Activated CD4-positive, alpha-beta T cell treated with anti-CD3 and anti-CD28 coated beads, Interleukin-2, amount 10 ng/mL, durations not matched to agents 7 days and 5 days (primary cell): ENCODE measurements around the gene PARP3. TPM values are rescaled to one million over a fixed set of nuclear protein-coding genes. Genes with fewer than 3 reads are reported as not detected.
"Not testable (repeated sequence)": the region's sequence is repeated elsewhere in the genome, so short reads cannot be mapped to it uniquely, and the experiment has no call there.

Source experiments
- CTCF ChIA-PET: fragments of 350-600 bp; sonication (Branson Sonifier 250); formaldehyde crosslinking; loops from one replicate; lab custom pipeline; 2021; ENCODE audit warnings: antibody characterized with exemption; lab: Charles Lee
- POLR2A ChIA-PET: fragments of 350-600 bp; sonication (Branson Sonifier 250); formaldehyde crosslinking; loops from one replicate; lab custom pipeline; 2021; ENCODE audit warnings: antibody characterized with exemption; lab: Charles Lee
- DNase-seq: peaks from one replicate; pipeline ENCODE4 v3.0.0-alpha.2; 2020
- H3K27ac Mint-ChIP-seq: one replicate; pipeline ENCODE4 v1.8.0; 2021; ENCODE audit warnings: mild to moderate bottlenecking, moderate library complexity, mixed read lengths
- H3K27me3 Mint-ChIP-seq: one replicate; pipeline ENCODE4 v1.8.0; 2021; ENCODE audit warnings: mixed read lengths
- H3K36me3 Mint-ChIP-seq: one replicate; pipeline ENCODE4 v1.8.0; 2021; ENCODE audit warnings: low read depth, mixed read lengths
- H3K4me1 Mint-ChIP-seq: one replicate; pipeline ENCODE4 v1.8.0; 2021; ENCODE audit warnings: mixed read lengths
- H3K4me3 Mint-ChIP-seq: one replicate; pipeline ENCODE4 v1.8.0; 2021; ENCODE audit warnings: mild to moderate bottlenecking, moderate library complexity, mixed read lengths
- H3K9me3 Mint-ChIP-seq: one replicate; pipeline ENCODE4 v1.8.0; 2021; ENCODE audit warnings: mixed read lengths
- total RNA-seq, 2 experiments: library from RNA; stranded (reverse); gene quantifications; one replicate each; pipeline ENCODE4 v1.2.3, GENCODE V29; 2021

Gene PARP3
- total RNA-seq: 10 to 100 TPM; 22.1 to 22.9 TPM

DNA sequence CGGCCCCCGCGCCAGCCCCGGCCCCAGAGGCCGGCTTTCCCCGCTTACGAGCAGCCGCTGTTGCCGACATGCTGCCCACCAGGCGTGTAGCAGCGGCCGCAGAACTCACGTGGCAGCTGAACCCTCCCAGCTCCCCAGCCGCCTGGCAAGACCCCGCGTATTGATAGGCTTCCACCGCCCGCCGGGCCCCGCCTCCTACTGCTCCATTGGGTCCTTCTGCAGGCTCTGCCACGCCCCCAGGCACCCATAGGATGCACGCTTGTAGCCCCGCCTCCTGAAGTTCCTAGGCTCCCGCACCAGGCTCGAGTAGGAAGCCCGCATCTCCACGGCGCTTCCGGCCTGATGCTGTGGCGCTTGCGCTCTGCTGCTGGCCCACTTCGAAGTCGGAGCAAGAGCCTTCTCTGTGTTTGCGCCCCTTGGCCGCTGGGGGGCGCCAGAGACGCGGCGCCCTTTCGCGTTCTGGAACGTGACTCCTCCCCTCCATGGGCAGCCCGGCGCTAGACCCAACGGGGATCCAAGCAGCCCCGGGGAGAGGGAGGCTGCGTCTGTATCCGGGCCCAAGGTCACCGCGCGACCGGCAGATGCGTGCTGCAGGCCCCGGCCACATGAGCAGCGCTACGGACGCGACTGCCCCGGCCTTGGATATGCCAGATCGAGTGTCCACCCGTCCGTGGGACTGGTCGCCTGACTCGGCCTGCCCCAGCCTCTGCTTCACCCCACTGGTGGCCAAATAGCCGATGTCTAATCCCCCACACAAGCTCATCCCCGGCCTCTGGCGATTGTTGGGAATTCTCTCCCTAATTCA is at the start of gene PARP3, which contains the start of gene RRP9:
PARP3 (plus strand) TSS at position 566 of the 805 bp plus-strand sequence. CDS start 993 bp downstream, outside the sequence.
RRP9 (minus strand) TSS at position 107 of the 805 bp plus-strand sequence; CDS start at position 70, 37 bp downstream.
- ChIA-PET POLR2A (interaction anchor here (1.0 kb wide), 1 partner anchor 54 kb away, joined by 3 read pairs; the partner anchor contains the start of gene RPL29), CTCF (interaction anchor here (0.6 to 3.4 kb wide), 41 partner anchors 9 to 506 kb away, joined by 3 to 46 read pairs (median 4); partner anchors contain the start of genes ABHD14A, ABHD14B, ACY1 and DUSP7)
- H3K27me3 Mint-ChIP-seq: no peaks in the 10 kb centered on the region
- DNase-seq: peak; percentile 100
- H3K4me3 Mint-ChIP-seq: peak within 1 kb of the TSS; percentile 92
- H3K36me3 Mint-ChIP-seq: peaks cover 13% of the 10 kb centered on the region
- H3K27ac Mint-ChIP-seq: peak within 1 kb of the TSS; percentile 92
- peaks cover 45% of the 10 kb centered on the region for H3K4me1 Mint-ChIP-seq
- no peaks in the 10 kb centered on the region for H3K9me3 Mint-ChIP-seq

DNA sequence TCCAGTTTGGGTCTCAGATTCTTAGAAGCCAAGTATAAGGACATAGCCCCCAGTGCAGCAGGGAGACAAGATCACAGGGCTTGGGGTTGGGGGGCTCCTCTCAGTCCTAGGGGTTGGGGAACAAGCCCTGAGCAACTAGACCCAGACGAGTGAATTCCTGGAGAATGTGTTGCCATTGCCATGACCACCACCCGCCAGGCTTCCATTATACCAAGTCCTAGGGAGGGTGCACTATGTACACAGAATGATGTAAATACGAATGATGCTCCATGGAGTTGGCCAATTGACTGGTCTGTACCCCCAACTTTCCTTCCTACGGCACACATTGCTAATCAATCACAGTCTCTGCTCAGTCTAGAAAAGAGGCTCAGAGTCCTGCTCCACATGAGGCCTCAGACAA is 47.8 kb upstream of the PARP3 start:
- CTCF ChIA-PET: no interaction called here
- no peaks in the 10 kb centered on the region for H3K9me3 Mint-ChIP-seq
- no peak for DNase-seq
- H3K27me3 Mint-ChIP-seq: peaks cover 12% of the 10 kb centered on the region
- H3K27ac Mint-ChIP-seq: no peak overlapping the region
- no peaks in the 10 kb centered on the region for H3K36me3 Mint-ChIP-seq
- H3K4me3 Mint-ChIP-seq: no peak overlapping the region
- peaks cover 27% of the 10 kb centered on the region for H3K4me1 Mint-ChIP-seq
- POLR2A ChIA-PET: no interaction called here

DNA sequence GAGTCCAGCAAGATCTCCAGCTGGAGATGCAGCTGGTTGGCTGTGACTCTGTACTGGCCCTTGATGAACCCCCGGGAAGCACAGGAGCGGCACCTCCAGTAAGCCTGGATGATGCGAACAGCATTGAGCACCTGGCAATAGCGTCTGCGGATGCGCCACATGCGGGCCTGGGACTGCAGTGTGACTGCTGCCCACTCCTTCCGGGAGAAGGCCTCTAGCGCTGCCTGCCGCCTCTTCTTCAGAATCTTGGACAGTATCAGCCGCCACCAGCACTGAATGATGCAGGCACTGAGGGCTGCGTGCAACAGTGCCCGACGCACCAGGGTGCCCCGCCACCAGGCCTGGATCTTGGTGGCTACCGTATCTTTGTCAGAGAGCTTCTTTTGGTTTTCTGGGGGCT is 47.2 kb upstream of the PARP3 start:
- no peak for DNase-seq

GRCh38 chr3:51896607-51897305 is 45.4 kb upstream of the PARP3 start:
- Mint-ChIP-seq H3K4me1 (peaks cover 9% of the 10 kb centered on the region), H3K36me3 (no peaks in the 10 kb centered on the region), H3K27me3 (peaks cover 14% of the 10 kb centered on the region), H3K27ac (no peak overlapping the region), H3K9me3 (no peaks in the 10 kb centered on the region), H3K4me3 (no peak overlapping the region)
- no peak for DNase-seq
- ChIA-PET CTCF (interaction anchor here (0.6 kb wide), 1 partner anchor 397 kb away, joined by 6 read pairs; no protein-coding TSS in a partner anchor), POLR2A (no interaction called here)

More for the DNA sequence above, 47.2 kb upstream of the PARP3 start:
- H3K27me3 Mint-ChIP-seq: peaks cover 14% of the 10 kb centered on the region
- CTCF ChIA-PET: no interaction called here
- no peaks in the 10 kb centered on the region for H3K36me3 Mint-ChIP-seq
- POLR2A ChIA-PET: no interaction called here
- H3K4me1 Mint-ChIP-seq: peaks cover 26% of the 10 kb centered on the region
- no peak overlapping the region for H3K27ac Mint-ChIP-seq
- no peak overlapping the region for H3K4me3 Mint-ChIP-seq
- H3K9me3 Mint-ChIP-seq: no peaks in the 10 kb centered on the region

- H3K9me3 Mint-ChIP-seq: no peaks in the 10 kb centered on the region
- POLR2A ChIA-PET: no interaction called here
These were observed 44.8 kb upstream of the PARP3 start for GRCh38 chr3:51897391-51897790.

GRCh38 chr3:51900043-51900442 is 42.1 kb upstream of the PARP3 start:
- peaks cover 14% of the 10 kb centered on the region for H3K27me3 Mint-ChIP-seq
- H3K4me3 Mint-ChIP-seq, H3K4me1 Mint-ChIP-seq, POLR2A ChIA-PET, H3K9me3 Mint-ChIP-seq, DNase-seq, H3K36me3 Mint-ChIP-seq, H3K27ac Mint-ChIP-seq, CTCF ChIA-PET: not testable (repeated sequence)

More at GRCh38 chr3:51897391-51897790, 44.8 kb upstream of the PARP3 start:
- H3K27ac Mint-ChIP-seq: no peak overlapping the region
- DNase-seq: no peak
- peaks cover 3% of the 10 kb centered on the region for H3K4me1 Mint-ChIP-seq
- no peaks in the 10 kb centered on the region for H3K36me3 Mint-ChIP-seq
- H3K4me3 Mint-ChIP-seq: no peak overlapping the region
- H3K27me3 Mint-ChIP-seq: peaks cover 14% of the 10 kb centered on the region
- CTCF ChIA-PET: no interaction called here

- CTCF ChIA-PET: interaction anchor here (0.6 kb wide), 1 partner anchor 375 kb away, joined by 3 read pairs; no protein-coding TSS in a partner anchor
- POLR2A ChIA-PET, H3K36me3 Mint-ChIP-seq, H3K4me1 Mint-ChIP-seq, H3K9me3 Mint-ChIP-seq, H3K27ac Mint-ChIP-seq, H3K4me3 Mint-ChIP-seq: not testable (repeated sequence)
- peak; percentile 9 for DNase-seq
- H3K27me3 Mint-ChIP-seq: peaks cover 16% of the 10 kb centered on the region
These were observed 39.8 kb upstream of the PARP3 start for GRCh38 chr3:51902361-51902760.

DNA sequence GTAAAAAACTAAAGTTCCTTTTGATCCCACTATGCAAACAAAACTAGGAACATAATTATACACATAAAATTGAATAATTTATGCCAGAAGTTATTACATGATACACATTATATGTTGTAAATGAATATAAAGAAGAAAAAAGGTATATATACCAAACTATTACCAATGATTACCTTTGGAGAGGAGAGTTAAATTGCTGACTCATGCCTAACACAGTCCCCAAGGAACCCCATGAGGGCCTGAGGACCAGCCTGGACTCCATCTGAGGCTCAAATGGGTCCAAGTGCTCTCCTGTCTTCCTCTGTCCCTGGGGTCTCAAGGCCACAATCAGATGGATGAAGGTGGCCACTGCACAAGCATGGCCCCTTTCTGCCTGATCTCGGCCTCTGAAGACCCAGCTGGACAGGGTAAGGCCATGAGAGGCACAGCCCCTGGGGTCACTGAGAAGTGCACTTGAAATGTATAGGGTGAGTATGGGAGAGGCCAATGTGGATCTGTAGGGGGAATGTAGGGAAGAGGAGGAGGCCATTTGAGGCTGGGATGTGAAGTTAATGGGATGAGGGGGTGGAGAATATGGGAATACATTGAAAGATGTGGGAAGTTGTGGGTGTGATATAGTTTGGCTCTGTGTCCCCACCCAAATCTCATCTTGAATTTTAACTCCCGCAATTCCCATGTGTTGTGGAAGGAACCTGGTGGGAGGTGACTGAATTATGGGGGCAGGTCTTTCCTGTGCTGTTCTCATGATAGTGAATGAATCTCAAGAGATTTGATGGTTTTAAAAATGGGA is 37.9 kb upstream of the PARP3 start:
- CTCF ChIA-PET: interaction anchor here (0.6 kb wide), 1 partner anchor 532 kb away, joined by 3 read pairs; no protein-coding TSS in a partner anchor

DNA sequence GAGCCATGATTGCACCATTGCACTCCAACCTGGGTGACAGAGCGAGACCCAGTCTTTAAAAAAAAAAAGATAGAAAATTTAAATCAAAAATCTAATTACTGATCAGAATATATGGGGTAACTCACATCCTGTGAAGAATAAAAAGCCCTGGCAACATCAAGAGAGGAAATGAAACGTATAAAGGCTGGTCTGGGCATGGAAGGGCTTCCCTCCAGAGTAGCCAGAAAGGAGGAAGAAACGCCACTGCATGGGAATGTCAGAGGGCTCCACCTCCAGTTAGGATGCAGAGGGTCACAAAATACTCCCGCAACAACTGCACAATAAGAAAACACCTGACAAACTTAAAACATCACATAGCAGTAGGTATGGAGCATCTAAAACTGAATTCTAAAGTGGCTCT is 34.1 kb upstream of the PARP3 start:
- CTCF ChIA-PET: interaction anchor here (0.6 kb wide), 1 partner anchor 816 kb away, joined by 3 read pairs; no protein-coding TSS in a partner anchor
- Mint-ChIP-seq H3K27me3 (peaks cover 8% of the 10 kb centered on the region), H3K27ac (no peak overlapping the region), H3K4me3 (no peak overlapping the region), H3K9me3 (peaks cover 15% of the 10 kb centered on the region), H3K36me3 (no peaks in the 10 kb centered on the region), H3K4me1 (no peaks in the 10 kb centered on the region)
- no peak for DNase-seq
- POLR2A ChIA-PET: no interaction called here

More for the DNA sequence above, 37.9 kb upstream of the PARP3 start:
- H3K36me3 Mint-ChIP-seq: no peaks in the 10 kb centered on the region
- no peak overlapping the region for H3K27ac Mint-ChIP-seq
- POLR2A ChIA-PET: no interaction called here
- H3K9me3 Mint-ChIP-seq: peaks cover 14% of the 10 kb centered on the region
- no peak overlapping the region for H3K4me3 Mint-ChIP-seq
- H3K4me1 Mint-ChIP-seq: no peaks in the 10 kb centered on the region
- DNase-seq: no peak
- H3K27me3 Mint-ChIP-seq: peaks cover 12% of the 10 kb centered on the region

- Mint-ChIP-seq H3K27me3 (peaks cover 13% of the 10 kb centered on the region), H3K27ac (no peak overlapping the region), H3K9me3 (no peaks in the 10 kb centered on the region), H3K4me1 (no peaks in the 10 kb centered on the region), H3K4me3 (no peak overlapping the region), H3K36me3 (no peaks in the 10 kb centered on the region)
- no peak for DNase-seq
- CTCF ChIA-PET: no interaction called here
- POLR2A ChIA-PET: no interaction called here
These were observed 25.7 kb upstream of the PARP3 start for GRCh38 chr3:51916418-51916817.

GRCh38 chr3:51921081-51921578 is 21.0 kb upstream of the PARP3 start:
- Mint-ChIP-seq H3K36me3 (no peaks in the 10 kb centered on the region), H3K9me3 (no peaks in the 10 kb centered on the region), H3K27ac (no peak overlapping the region), H3K27me3 (peaks cover 15% of the 10 kb centered on the region), H3K4me1 (no peaks in the 10 kb centered on the region), H3K4me3 (no peak overlapping the region)
- ChIA-PET CTCF (interaction anchor here (0.5 kb wide), 1 partner anchor 52 kb away, joined by 3 read pairs; no protein-coding TSS in a partner anchor), POLR2A (no interaction called here)
- no peak for DNase-seq
